Measurements from ENCODE around the gene MAGI3.
"Not testable (repeated sequence)": the region's sequence is repeated elsewhere in the genome, so short reads cannot be mapped to it uniquely, and the experiment has no call there.

Gene MAGI3

GRCh38 chr1:113515498-113515897 lies 125.2 kb downstream of the MAGI3 start:
- no peak for DNase-seq (ENCODE audit: low read depth in 2 of 2)

- no peak for DNase-seq (ENCODE audit: low read depth in 2 of 2)
Measured at GRCh38 chr1:113517346-113517745, 127.0 kb downstream of the MAGI3 start.

DNA sequence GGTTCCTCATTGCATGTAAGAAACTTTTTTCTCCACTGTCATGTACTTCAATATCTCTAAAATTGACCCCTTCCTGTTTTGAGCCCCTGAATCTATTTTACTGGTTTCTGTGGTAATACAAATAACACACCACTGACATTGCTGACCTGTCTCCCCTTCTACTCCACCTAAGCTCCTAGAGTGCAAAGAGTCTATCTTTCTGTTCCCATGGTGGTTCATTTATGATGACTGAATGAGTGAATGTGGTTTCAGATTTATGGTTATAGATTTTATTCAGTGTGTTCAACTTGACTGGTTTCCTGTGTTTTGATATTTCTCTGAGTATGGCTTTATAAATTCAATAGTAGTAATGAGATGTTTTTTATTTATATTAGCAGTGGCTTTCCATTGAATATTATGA lies 127.7 kb downstream of the MAGI3 start:
- no peak for DNase-seq (ENCODE audit: low read depth in 2 of 2)

- no peak for DNase-seq (ENCODE audit: low read depth in 2 of 2)
Measured at GRCh38 chr1:113519556-113519955, 129.2 kb downstream of the MAGI3 start.

GRCh38 chr1:113530021-113530420 lies 139.7 kb downstream of the MAGI3 start:
- DNase-seq (ENCODE audit: low read depth in 2 of 2) = no peak

GRCh38 chr1:113531321-113531720 lies 141.0 kb downstream of the MAGI3 start:
- DNase-seq (ENCODE audit: low read depth in 2 of 2) = no peak

DNA sequence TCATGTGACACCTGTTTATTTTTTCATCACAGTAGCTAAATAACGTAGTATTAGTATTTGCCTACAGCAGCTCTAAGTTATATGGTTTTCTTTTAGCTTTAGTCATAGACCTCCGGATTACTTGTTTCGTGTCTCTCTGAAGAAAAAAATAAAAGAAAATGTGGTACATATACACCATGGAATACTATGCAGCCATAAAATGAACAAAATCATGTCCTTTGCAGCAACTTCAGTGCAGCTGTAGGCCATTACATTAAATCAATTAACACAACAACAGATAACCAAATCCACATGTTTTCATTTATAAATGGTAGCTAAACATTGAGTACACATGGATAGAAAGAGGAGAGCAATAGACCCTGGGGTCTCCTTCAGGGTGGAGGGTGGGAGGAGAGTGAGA lies 142.7 kb downstream of the MAGI3 start:
- no peak for DNase-seq (ENCODE audit: low read depth in 2 of 2)

GRCh38 chr1:113534130-113534817 lies 144.0 kb downstream of the MAGI3 start:
- DNase-seq (ENCODE audit: low read depth in 2 of 2) = no peak

GRCh38 chr1:113534875-113535274 lies 144.6 kb downstream of the MAGI3 start:
- DNase-seq (ENCODE audit: low read depth in 2 of 2) = no peak

GRCh38 chr1:113536182-113536780 lies 146.0 kb downstream of the MAGI3 start:
- DNase-seq (ENCODE audit: low read depth in 2 of 2) = no peak

DNA sequence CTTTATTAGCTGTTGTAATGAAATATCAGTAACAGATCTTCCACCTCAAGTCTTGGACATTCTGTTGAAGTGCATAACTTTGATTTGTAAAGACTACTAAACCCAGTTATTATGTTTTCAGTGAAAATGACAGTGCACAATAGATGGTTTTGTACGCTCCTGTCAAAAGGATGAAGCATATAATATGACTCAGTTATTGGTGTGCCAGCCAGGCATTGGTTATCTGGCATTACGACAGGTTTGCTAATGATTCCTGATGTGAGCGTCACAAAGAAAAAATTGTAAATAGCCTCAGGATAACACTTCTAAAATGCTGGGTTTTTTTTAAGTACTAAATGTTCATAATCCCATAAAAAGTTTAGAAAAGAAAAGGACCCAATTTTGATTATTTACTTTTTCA lies 147.9 kb downstream of the MAGI3 start:
- DNase-seq (ENCODE audit: low read depth in 2 of 2) = no peak

DNA sequence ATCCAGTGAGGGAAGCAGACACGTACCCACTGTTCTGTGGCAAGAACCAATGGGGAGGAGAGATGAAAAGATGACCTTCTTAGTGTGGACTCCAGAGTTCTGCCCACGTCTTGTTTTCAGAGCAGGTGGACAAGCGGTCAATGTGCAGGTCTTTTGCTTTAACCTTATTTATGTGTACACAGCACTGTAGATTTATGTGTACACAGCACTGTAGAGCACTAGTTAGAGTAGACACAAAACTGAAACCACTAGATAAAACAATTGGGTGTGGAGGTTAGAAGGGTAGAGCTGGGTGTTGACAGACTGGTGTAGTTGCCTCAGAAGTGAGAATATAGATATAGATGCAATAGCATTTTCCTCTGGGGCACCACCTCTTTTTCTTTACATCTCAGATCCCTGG lies 150.0 kb downstream of the MAGI3 start:
- DNase-seq (ENCODE audit: low read depth in 2 of 2) = no peak

DNA sequence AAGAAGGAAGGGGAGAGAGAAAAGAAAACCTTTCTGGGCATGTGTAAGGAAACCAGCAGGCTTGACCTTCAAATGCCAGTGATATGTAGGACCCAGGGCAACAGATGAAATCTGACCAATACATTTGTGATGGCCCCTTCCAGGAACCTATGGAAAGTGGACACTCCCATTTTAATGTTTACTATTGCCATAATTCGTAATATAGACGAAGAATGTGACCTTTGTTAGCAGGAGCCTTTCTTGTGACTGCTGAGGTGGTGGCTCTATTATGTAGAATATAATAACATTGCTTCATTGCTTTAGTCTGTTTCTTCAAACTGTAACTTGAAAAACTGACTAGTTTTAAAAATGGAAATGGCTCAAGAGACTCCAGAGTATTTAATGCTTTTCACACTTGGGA lies 150.8 kb downstream of the MAGI3 start:
- no peak for DNase-seq (ENCODE audit: low read depth in 2 of 2)

- no peak for DNase-seq (ENCODE audit: low read depth in 2 of 2)
Measured at GRCh38 chr1:113542221-113542701, 151.9 kb downstream of the MAGI3 start.

DNA sequence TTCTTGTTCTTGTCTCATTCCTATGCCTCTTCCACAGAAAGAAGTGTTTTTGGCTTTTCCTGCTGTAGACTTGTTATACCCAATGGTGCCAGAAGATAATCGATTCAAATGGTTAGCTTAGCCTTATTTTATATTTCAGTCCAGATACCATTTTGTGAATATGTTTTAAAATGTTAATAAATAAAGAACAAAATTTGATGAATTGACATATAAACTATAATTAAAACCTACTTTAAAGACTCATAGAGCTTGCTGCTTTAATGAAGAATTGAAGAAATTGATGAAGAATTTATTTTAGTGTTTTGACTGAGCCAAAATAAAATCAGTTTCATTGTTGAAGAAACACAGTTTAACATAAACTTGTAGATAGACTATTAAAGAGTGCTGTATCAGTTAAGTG lies 152.8 kb downstream of the MAGI3 start:
- no peak for DNase-seq (ENCODE audit: low read depth in 2 of 2)

DNA sequence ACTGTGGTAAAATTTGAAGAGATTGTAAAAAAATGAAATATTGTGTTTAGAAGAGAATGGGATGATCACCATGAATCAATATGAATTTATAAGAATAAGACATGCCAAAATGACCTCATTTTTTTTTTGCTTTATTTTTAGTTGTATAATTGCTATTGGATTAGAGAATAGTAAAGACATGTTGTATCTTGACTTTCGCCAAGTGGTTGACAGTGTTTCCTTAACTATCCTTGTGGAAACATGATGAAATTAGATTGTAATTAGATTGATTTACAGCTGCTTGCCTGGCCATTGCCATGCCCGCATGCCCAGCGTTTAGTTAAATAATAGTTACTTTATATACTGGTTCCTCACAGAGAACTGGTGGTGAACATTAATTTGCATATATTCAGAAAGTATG lies 154.9 kb downstream of the MAGI3 start:
- no peak for DNase-seq (ENCODE audit: low read depth in 2 of 2)

DNA sequence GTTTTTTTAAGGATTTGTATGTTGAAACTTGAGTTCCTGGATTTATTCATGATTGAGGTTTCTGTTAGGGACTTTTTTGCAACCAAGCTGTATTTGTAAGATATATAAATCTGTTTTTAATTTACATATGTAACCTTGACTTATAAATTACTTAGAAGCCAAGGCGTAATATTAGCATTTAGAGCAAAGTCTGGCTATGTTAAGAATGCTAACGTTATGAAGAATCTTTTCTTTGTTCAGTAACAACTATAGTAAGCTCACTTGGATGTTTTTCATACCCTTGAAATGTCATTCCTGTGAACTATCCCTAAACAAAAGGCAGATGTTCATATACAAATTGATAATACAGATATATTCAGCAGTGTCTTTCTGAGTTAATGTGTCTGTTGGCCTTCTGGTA lies 155.3 kb downstream of the MAGI3 start:
- DNase-seq (ENCODE audit: low read depth in 2 of 2) = no peak

- DNase-seq (ENCODE audit: low read depth in 2 of 2) = no peak
Measured at GRCh38 chr1:113551728-113552127, 161.4 kb downstream of the MAGI3 start.

GRCh38 chr1:113552244-113552643 lies 161.9 kb downstream of the MAGI3 start:
- DNase-seq (ENCODE audit: low read depth in 2 of 2) = no peak

- DNase-seq (ENCODE audit: low read depth in 2 of 2) = no peak
Measured at GRCh38 chr1:113557187-113557586, 166.9 kb downstream of the MAGI3 start.

DNA sequence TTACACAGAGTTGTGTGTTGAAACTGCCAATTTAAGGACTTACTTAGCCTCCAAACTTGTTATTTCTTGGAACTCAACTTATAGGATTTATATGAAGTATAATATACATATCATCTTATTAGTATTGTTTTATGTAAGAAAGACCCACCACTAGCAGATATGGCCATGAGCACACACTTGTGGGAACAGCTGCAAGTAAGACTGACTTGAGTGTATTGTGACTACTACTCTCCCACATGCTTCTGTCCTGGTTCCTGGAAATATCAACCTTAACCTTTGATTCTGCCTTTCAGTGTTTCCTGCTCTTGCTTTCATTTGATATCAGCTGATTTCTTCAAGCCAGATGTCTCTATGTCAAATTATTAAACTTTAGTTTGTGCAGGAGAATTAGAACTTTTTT lies 175.3 kb downstream of the MAGI3 start:
- DNase-seq (ENCODE audit: low read depth in 2 of 2) = no peak

DNA sequence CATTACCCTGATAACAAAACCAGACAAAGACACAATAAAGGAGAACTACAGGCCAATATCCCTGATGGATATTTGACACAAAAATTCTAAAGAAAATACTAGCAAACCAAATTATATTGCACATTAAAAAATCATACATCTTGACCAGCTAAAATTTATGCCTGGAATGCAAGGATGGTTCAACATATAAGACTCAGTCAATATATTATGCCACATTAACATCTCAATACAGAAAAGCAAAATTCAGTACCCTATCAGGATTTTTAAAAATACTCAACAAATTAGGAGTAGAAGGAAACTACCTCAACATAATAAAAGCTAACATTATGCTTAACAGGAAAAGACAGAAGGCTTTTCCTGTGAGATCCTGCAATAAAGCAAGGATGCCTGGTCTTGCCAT lies 177.1 kb downstream of the MAGI3 start:
- no peak for DNase-seq (ENCODE audit: low read depth in 2 of 2)

DNA sequence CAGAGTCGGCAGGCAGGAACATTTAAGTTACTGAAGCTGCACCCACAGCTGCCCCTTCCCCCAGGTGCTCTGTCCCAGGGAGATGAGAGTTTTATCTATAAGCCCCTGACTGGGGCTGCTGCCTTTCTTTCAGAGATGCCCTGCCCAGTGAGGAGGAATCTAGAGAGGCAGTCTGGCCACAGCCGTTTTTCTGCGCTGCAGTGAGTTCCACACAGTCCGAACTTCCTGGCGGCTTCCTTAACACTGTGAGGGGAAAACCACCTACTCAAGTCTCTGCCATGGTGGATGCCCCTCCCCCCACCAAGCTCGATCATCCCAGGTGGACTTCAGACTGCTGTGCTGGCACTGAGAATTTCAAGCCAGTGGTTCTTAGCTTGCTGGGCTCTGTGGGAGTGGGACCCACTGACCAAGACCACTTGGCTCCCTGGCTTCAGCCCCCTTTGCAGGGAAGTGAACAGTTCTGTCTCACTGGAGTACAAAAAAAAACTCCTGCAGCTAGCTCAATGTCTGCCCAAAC lies 185.5 kb downstream of the MAGI3 start:
- not testable (repeated sequence) for DNase-seq (ENCODE audit: low read depth in 2 of 2)

DNA sequence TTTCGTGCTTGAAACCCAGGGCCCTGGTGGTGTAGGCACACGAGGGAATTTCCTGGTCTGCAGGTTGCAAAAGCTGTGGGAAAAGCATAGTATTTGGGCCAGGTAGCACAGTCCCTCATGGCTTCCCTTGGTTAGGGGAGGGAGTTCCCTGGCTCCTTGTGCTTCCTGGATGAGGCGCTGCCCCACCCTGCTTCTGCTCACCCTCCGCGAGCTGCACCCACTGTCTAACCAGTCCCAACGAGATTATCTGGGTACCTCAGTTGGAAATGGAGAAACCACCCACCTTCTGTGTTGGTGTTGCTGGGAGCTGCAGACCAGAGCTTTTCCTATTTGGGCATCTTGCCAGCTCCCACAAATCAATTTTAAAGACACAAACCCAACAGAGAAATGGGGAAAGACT lies 186.0 kb downstream of the MAGI3 start:
- no peak for DNase-seq (ENCODE audit: low read depth in 2 of 2)
